HG03025 (cell line): ENCODE results near the gene NXPE4.

ENCODE experiments used
- ATAC-seq: cut with Tn5 transposase; IDR thresholded peaks from one replicate; pipeline ENCODE4 v1.9.1; 2021; ENCODE audit warnings: mild to moderate bottlenecking, moderate library complexity; ENCODE audit not compliant: unreplicated experiment, low FRiP score

The NXPE4 gene

GRCh38 chr11:114563077-114563476 lies 32.5 kb downstream of the NXPE4 start:
- ATAC-seq, result no peak

- no peak for ATAC-seq
Observed at GRCh38 chr11:114562166-114562916, 33.2 kb downstream of the NXPE4 start.

- ATAC-seq, result no peak
Observed at GRCh38 chr11:114559425-114560310, 35.9 kb downstream of the NXPE4 start, which contains the start of gene NXPE1. Gene NXPE1, minus strand, starts transcription at chr11:114559881. Its CDS starts 8,680 bp downstream, at chr11:114551201.

GRCh38 chr11:114556135-114556534 lies 39.5 kb downstream of the NXPE4 start:
- ATAC-seq, result no peak

- no peak for ATAC-seq
Observed at GRCh38 chr11:114553642-114554041, 41.9 kb downstream of the NXPE4 start.

- ATAC-seq, result no peak
Observed at GRCh38 chr11:114551060-114551459, 44.5 kb downstream of the NXPE4 start.

- ATAC-seq, result no peak
Observed at GRCh38 chr11:114525682-114526081, 69.9 kb downstream of the NXPE4 start.

- no peak for ATAC-seq
Observed at GRCh38 chr11:114524122-114524521, 71.5 kb downstream of the NXPE4 start.

- ATAC-seq, result no peak
Observed at GRCh38 chr11:114522818-114523217, 72.8 kb downstream of the NXPE4 start.
